GM12878 (cell line): ENCODE data around the gene RAPGEF6. TPM values are rescaled to one million over a fixed set of nuclear protein-coding genes. Genes with fewer than 3 reads are reported as not detected.
"Not testable (repeated sequence)": the region's sequence is repeated elsewhere in the genome, so short reads cannot be mapped to it uniquely, and the experiment has no call there.

Experiments used
- ATAC-seq: fragments of 200-7000 bp; cut with Tn5 transposase; 3 replicates; pipeline ENCODE4 v1.9.1; 2020; ENCODE audit warnings: mild to moderate bottlenecking, moderate library complexity
- BruUV-seq: library from RNA; stranded (reverse); fragments of 400-500 nt; replicated peaks from 2 replicates; lab custom pipeline; 2021; lab: Mats Ljungman, UMichigan
- CTCF ChIA-PET: fragments of 300-600 bp; sonication (Branson Sonifier 250); formaldehyde crosslinking; extraction: SDS; loops from one replicate; lab custom pipeline; 2021; ENCODE audit warnings: inconsistent platforms; lab: Yijun Ruan, JAX
- POLR2A ChIA-PET: fragments of 350-600 bp; formaldehyde crosslinking; extraction: SDS; loops from one replicate; lab custom pipeline; 2021; ENCODE audit warnings: inconsistent platforms; lab: Charles Lee
- RAD21 ChIA-PET: fragments of 300-600 bp; sonication (Branson Sonifier 250); formaldehyde crosslinking; loops from one replicate; lab custom pipeline; 2023; ENCODE audit warnings: antibody characterized with exemption; ENCODE audit not compliant: unreplicated experiment; lab: Charles Lee
- SMC1A ChIA-PET: fragments of 300-600 bp; sonication (Branson Sonifier 250); formaldehyde crosslinking; loops from one replicate; lab custom pipeline; 2023; ENCODE audit not compliant: unreplicated experiment, uncharacterized antibody; lab: Charles Lee
- DNase-seq: peaks from one replicate; pipeline ENCODE4 v3.0.0-alpha.2; 2011; ENCODE audit warnings: low read depth, low spot score
- FAIRE-seq: peaks from 3 replicates; lab custom pipeline; 2011; peaks lifted over from hg19 to GRCh38; lab: Jason Lieb, UNC
- H2AFZ ChIP-seq: 2 replicates; pipeline ENCODE4 v1.6.0; 2011; ENCODE audit warnings: low read depth, low read length, control low read depth; ENCODE audit not compliant: control insufficient read depth
- H3K27ac ChIP-seq: 2 replicates; pipeline ENCODE4 v1.5.1; 2011; ENCODE audit warnings: control low read depth; ENCODE audit not compliant: control insufficient read depth, insufficient read depth
- H3K27me3 ChIP-seq, 2 experiments: replicated peaks in 1 of 2; 2 replicates each; pipeline versions ENCODE4 v1.6.0 to v1.6.1; 2011; ENCODE audit warnings: low read length in 1 of 2; ENCODE audit not compliant: control insufficient read depth in 2 of 2, insufficient read depth in 2 of 2
- H3K36me3 ChIP-seq, 2 experiments: 2 replicates each; pipeline ENCODE4 v1.5.1; 2011; ENCODE audit warnings: low read length in 1 of 2; ENCODE audit not compliant: control insufficient read depth in 2 of 2, insufficient read depth in 2 of 2
- H3K4me1 ChIP-seq: 2 replicates; pipeline ENCODE4 v1.6.1; 2011; ENCODE audit warnings: mild to moderate bottlenecking, low read length, moderate library complexity, mixed read lengths; ENCODE audit not compliant: control insufficient read depth, insufficient read depth
- H3K4me2 ChIP-seq: 2 replicates; pipeline ENCODE4 v1.6.0; 2011; ENCODE audit warnings: control low read depth; ENCODE audit not compliant: control insufficient read depth, insufficient read depth
- H3K4me3 ChIP-seq: fragments of 200-600 bp; sonication (generic); 2 replicates; pipeline ENCODE4 v1.5.1; 2016
- H3K79me2 ChIP-seq: 2 replicates; pipeline ENCODE4 v1.6.0; 2011; ENCODE audit warnings: low read length; ENCODE audit not compliant: control insufficient read depth, insufficient read depth
- H3K9ac ChIP-seq: 2 replicates; pipeline ENCODE4 v1.8.0; 2011; ENCODE audit warnings: low read length, control low read depth, mixed read lengths; ENCODE audit not compliant: control insufficient read depth, insufficient read depth
- H3K9me3 ChIP-seq: replicated peaks from 3 replicates; pipeline ENCODE4 v1.5.1; 2011; ENCODE audit warnings: mild to moderate bottlenecking, low read length; ENCODE audit not compliant: control insufficient read depth, insufficient read depth
- H4K20me1 ChIP-seq: 2 replicates; pipeline ENCODE4 v1.6.0; 2011; ENCODE audit not compliant: control insufficient read depth, insufficient read depth
- BHLHE40 ChIP-seq, 2 experiments: fragments of 450-650 bp in 1 of 2; IDR thresholded peaks; 2 replicates each; pipeline ENCODE4 v1.6.1; 2011 to 2017; ENCODE audit warnings: low read depth in 2 of 2, borderline replicate concordance in 1 of 2, improper control_type of control experiment in 1 of 2, low read length in 1 of 2, mild to moderate bottlenecking in 1 of 2
- CUX1 ChIP-seq: IDR thresholded peaks from 2 replicates; pipeline ENCODE4 v1.6.1; 2012; ENCODE audit warnings: improper control_type of control experiment, low read depth, low read length; ENCODE audit not compliant: insufficient replicate concordance
- E2F4 ChIP-seq: IDR thresholded peaks from 2 replicates; pipeline ENCODE4 v1.6.1; 2012; ENCODE audit warnings: low read depth, low read length, improper control_type of control experiment
- POLR2AphosphoS5 ChIP-seq: IDR thresholded peaks from 2 replicates; pipeline ENCODE4 v1.6.1; 2011; ENCODE audit warnings: mild to moderate bottlenecking, low read length, inconsistent platforms
- WGBS: methylation state at CpG from one replicate; pipeline ENCODE4 v1.1.6; 2016; ENCODE audit warnings: low lambda C conversion rate; ENCODE audit not compliant: insufficient replicate concordance, insufficient coverage; ENCODE audit errors: missing lambda C conversion rate; 5-methylcytosine and 5-hydroxymethylcytosine counted together
- in situ Hi-C: fragments of 300-500 bp; cut with MboI; formaldehyde crosslinking; loops from 9 replicates; pipeline ENCODE4 v1.14.3; 2018; ENCODE audit warnings: mixed read lengths
- intact Hi-C: fragments of 100-400 bp; cut with micrococcal nuclease; formaldehyde crosslinking; loops from one replicate; pipeline ENCODE4 v1.14.2; 2022; ENCODE audit not compliant: unreplicated experiment
- polyA plus RNA-seq, 11 experiments: library from polyadenylated mRNA; depleted of rRNA in 4 of 11; unstranded in 6 of 11; stranded (reverse) in 5 of 11; fragments of >200 nt; fragmentation: Nextera tagmentation in 4 of 11; fragmentation: Illumina TruSeq in 1 of 11; extraction: Ambion mirVana in 4 of 11; extraction: Trizol in 1 of 11; gene quantifications; 1 replicate in 1 of 11; 2 replicates in 10 of 11; pipeline versions ENCODE4 v1.2.1 to v1.2.3, GENCODE V29; 2011 to 2016; ENCODE audit warnings: inconsistent platforms in 2 of 11, missing spikeins in 2 of 11, low read depth in 1 of 11
- total RNA-seq, 4 experiments: library from RNA; depleted of rRNA in 3 of 4; stranded (reverse); fragments of >200 nt in 3 of 4; fragmentation: Illumina TruSeq in 1 of 4; extraction: Trizol in 1 of 4; gene quantifications; 2 replicates each; pipeline versions ENCODE4 v1.2.1 to v1.2.3, GENCODE V29; 2013 to 2021

Gene RAPGEF6
- total and polyA plus RNA-seq, 10 of the 15 experiments (the other 5 are each of a cell fraction or from before 2014, with no cell fraction given) = 2.9 to 24.0 (median 14.2) TPM

GRCh38 chr5:131399007-131399406 is 236.0 kb downstream of the RAPGEF6 start:
- BruUV-seq, RAD21 ChIA-PET, FAIRE-seq, H3K9ac ChIP-seq, H2AFZ ChIP-seq, H3K27ac ChIP-seq, POLR2A ChIA-PET, H3K4me2 ChIP-seq, intact Hi-C loops, H3K27me3 ChIP-seq, H3K9me3 ChIP-seq, in situ Hi-C loops, CTCF ChIA-PET, ATAC-seq, H3K79me2 ChIP-seq: not testable (repeated sequence)
- WGBS = 42% methylated on average over 6 of the region's 6 CpGs
- H3K36me3 ChIP-seq = peaks cover 5 to 22% of the 10 kb centered on the region in 2 experiments
- TF ChIP-seq POLR2AphosphoS5 (peak; percentile 49; the same call in 1 of the 2 replicates), BHLHE40 (IDR thresholded peaks at IDR 0.05; ENCODE audit: borderline replicate concordance in 1 of 2, low read depth in 2 of 2, low read length in 1 of 2) (peak in 1 of 2 experiments; percentile 37; a peak in 1 of 4 replicates)
- TF ChIP-seq, all 136 proteins: peak for 2; not testable (repeated sequence) for 134
- DNase-seq, H3K4me3 ChIP-seq, H4K20me1 ChIP-seq, SMC1A ChIA-PET: not testable (repeated sequence)
- peaks cover 20% of the 10 kb centered on the region for H3K4me1 ChIP-seq

- H3K27ac ChIP-seq = peak overlapping the region; percentile 45; the same call in 1 of the 2 replicates
- ATAC-seq = no peak
- intact Hi-C loops = no loop called here
- no peak for FAIRE-seq
- ChIA-PET RAD21 (interaction anchor here (0.9 to 4.4 kb wide), 14 partner anchors 9 to 188 kb away, joined by 3 to 29 read pairs (median 4); no protein-coding TSS in a partner anchor), SMC1A (interaction anchor here (0.7 to 4.1 kb wide), 14 partner anchors 9 to 233 kb away, joined by 3 to 42 read pairs (median 4); partner anchors contain the start of gene CDC42SE2), CTCF (interaction anchor here (0.8 to 1.6 kb wide), 5 partner anchors 10 to 220 kb away, joined by 3 to 9 read pairs (median 4); no protein-coding TSS in a partner anchor)
- no TSS peak for BruUV-seq
- 97% methylated on average over 5 of the region's 5 CpGs for WGBS
- TF ChIP-seq POLR2AphosphoS5 = 0 out of 2 replicates have a peak, but pooled peaks have one; percentile 7
- no peak for TF ChIP-seq CUX1
- no peak for TF ChIP-seq E2F4
- TF ChIP-seq, all 136 proteins: peak for 1
- Histone ChIP-seq H3K9me3 (peaks cover 2% of the 10 kb centered on the region; the same call in 2 of the 3 replicates), H3K79me2 (peaks cover 2% of the 10 kb centered on the region; the same call in 1 of the 2 replicates), H3K4me1 (peaks cover 29% of the 10 kb centered on the region), H3K4me3 (no peak overlapping the region), H3K9ac (no peak overlapping the region), H4K20me1 (no peaks in the 10 kb centered on the region), H3K4me2 (no peak overlapping the region), H3K27me3 (no peaks in the 10 kb centered on the region), H3K36me3 (peaks cover 5 to 28% of the 10 kb centered on the region in 2 experiments), H2AFZ (no peak overlapping the region)
- no peak for DNase-seq
- in situ Hi-C loops = no loop called here
- POLR2A ChIA-PET = interaction anchor here (0.6 to 1.5 kb wide), 6 partner anchors 9 to 183 kb away, joined by 3 to 4 read pairs (median 3); no protein-coding TSS in a partner anchor
Measured at GRCh38 chr5:131396630-131397273, 238.3 kb downstream of the RAPGEF6 start.
